ENCODE results near the gene EDEM1. TPM values are rescaled to one million over a fixed set of nuclear protein-coding genes. Genes with fewer than 3 reads are reported as not detected.

Gene EDEM1
- total RNA-seq, 1 experiment from 2014 or later: 22.4 TPM

DNA sequence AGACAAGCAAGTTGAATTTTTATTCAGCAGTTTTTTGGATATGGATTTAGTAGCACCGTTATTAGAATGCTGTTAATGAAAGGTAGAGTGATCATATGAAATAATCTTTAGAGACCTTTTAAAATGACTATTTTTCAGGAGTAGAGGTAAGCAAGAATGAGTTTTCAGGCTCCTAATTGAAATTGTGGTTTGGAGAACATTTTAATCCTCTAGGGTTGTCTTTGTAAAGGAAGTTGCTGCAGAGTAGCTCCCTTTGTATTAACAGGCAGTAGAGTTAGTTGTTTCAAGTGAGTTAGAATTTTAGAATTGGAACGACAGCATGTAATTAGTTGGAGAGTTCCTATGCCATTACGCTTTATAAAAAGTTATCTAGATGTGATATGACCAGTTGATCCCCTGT is 27.2 kb upstream of the EDEM1 start (continued):
- TF ChIP-seq CREM (CRISPR knock-in tag; IDR thresholded peaks at IDR 0.05): no peak

DNA sequence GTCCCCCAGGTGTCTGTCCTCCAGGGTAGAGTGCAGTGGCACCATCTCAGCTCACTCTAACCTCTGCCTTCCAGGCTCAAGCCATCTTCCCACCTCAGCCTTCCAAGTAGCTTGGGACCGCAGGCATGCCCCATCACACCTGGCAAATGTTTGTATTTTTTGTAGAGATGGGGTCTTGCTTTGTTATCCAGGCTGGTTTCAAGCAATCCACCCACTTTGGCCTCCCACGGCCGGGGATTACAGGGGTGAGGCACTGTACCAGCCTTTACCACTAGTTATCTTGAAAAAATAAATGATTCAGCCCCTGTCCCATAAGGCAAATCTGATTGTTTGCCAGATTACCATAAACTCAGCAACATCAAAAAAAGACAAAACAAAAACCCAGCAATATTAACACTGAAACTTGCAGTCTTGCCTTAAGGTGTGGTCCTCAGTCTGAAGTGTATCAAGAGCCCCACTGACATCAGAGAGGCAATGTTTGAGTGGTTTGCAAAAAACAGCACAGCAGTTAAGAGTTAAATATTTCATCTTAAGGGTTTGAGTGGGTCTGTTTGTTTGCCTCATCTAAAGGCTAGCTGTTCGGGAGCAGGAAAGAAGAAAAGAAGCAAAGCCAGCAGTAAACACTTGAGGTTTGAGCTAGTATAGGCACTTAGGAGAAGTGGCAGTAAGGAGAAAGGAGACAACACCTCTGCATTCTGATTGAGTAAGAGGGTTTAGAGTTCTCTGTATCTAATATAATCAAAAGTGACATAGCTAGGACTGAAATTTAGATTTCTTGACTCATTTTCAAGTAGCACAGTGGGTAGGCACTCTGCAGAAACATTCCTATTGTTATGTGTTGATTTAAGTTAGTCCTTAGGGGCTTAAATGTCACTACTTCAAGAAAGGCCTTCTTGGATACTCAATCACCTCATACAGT is 26.3 kb upstream of the EDEM1 start:
- H3K4me3 Mint-ChIP-seq: no peak overlapping the region
- DNase-seq (ENCODE audit: low spot score): no peak

GRCh38 chr3:5162102-5162501 is 25.4 kb upstream of the EDEM1 start:
- TF ChIP-seq TP53 (CRISPR knock-in tag; IDR thresholded peaks at IDR 0.05): no peak
- no peak for TF ChIP-seq ESRRA (CRISPR knock-in tag; IDR thresholded peaks at IDR 0.05; ENCODE audit: borderline replicate concordance)
- TF ChIP-seq ZBTB43 (CRISPR knock-in tag; IDR thresholded peaks at IDR 0.05): no peak
- no peak for TF ChIP-seq ATF1 (CRISPR knock-in tag; IDR thresholded peaks at IDR 0.05)
- TF ChIP-seq RELA (CRISPR knock-in tag; IDR thresholded peaks at IDR 0.05; ENCODE audit: borderline replicate concordance): no peak
- TF ChIP-seq HMGXB4 (CRISPR knock-in tag; IDR thresholded peaks at IDR 0.05): no peak
- no peak for TF ChIP-seq ZNF138 (CRISPR knock-in tag; conservative IDR thresholded peaks at IDR 0.05)
- TF ChIP-seq, protein P1, sequence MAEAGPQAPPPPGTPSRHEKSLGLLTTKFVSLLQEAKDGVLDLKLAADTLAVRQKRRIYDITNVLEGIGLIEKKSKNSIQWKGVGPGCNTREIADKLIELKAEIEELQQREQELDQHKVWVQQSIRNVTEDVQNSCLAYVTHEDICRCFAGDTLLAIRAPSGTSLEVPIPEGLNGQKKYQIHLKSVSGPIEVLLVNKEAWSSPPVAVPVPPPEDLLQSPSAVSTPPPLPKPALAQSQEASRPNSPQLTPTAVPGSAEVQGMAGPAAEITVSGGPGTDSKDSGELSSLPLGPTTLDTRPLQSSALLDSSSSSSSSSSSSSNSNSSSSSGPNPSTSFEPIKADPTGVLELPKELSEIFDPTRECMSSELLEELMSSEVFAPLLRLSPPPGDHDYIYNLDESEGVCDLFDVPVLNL (CRISPR knock-in tag; IDR thresholded peaks at IDR 0.05; ENCODE audit: borderline replicate concordance, low read depth): no peak
- TF ChIP-seq, protein P2, sequence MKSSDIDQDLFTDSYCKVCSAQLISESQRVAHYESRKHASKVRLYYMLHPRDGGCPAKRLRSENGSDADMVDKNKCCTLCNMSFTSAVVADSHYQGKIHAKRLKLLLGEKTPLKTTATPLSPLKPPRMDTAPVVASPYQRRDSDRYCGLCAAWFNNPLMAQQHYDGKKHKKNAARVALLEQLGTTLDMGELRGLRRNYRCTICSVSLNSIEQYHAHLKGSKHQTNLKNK (CRISPR knock-in tag; IDR thresholded peaks at IDR 0.05): no peak
- CTCF ChIA-PET: no interaction called here
- Mint-ChIP-seq H3K4me1 (peaks cover 62% of the 10 kb centered on the region), H3K27ac (0 out of 2 replicates have a peak overlapping the region, but pooled peaks have one; percentile 37), H3K9me3 (no peaks in the 10 kb centered on the region), H3K4me3 (no peak overlapping the region), H3K27me3 (ENCODE audit: low read depth) (no peaks in the 10 kb centered on the region), H3K36me3 (no peaks in the 10 kb centered on the region)
- POLR2A ChIA-PET: no interaction called here
- DNase-seq (ENCODE audit: low spot score) (no peak), ATAC-seq (no peak)

More for the DNA sequence above, 26.3 kb upstream of the EDEM1 start:
- CTCF ChIA-PET: interaction anchor here (1.5 kb wide), 1 partner anchor 25 kb away, joined by 4 read pairs; no protein-coding TSS in a partner anchor
- POLR2A ChIA-PET: no interaction called here
- Mint-ChIP-seq H3K27ac (peak overlapping the region; percentile 46), H3K9me3 (no peaks in the 10 kb centered on the region), H3K4me1 (peaks cover 57% of the 10 kb centered on the region), H3K27me3 (ENCODE audit: low read depth) (no peaks in the 10 kb centered on the region), H3K36me3 (no peaks in the 10 kb centered on the region)
- peak; percentile 46 for ATAC-seq
- TF ChIP-seq RORB (CRISPR knock-in tag; IDR thresholded peaks at IDR 0.05) (no peak), ELF4 (CRISPR knock-in tag; IDR thresholded peaks at IDR 0.05; ENCODE audit: low read depth) (no peak), USF1 (CRISPR knock-in tag; IDR thresholded peaks at IDR 0.05) (no peak), KAT7 (CRISPR knock-in tag; IDR thresholded peaks at IDR 0.05; ENCODE audit: borderline replicate concordance) (no peak), USF2 (CRISPR knock-in tag; IDR thresholded peaks at IDR 0.05) (no peak), NFE2L1 (CRISPR knock-in tag; IDR thresholded peaks at IDR 0.05) (no peak), STAT6 (CRISPR knock-in tag; conservative IDR thresholded peaks at IDR 0.05; ENCODE audit: low read depth) (no peak), CBFB (CRISPR knock-in tag; IDR thresholded peaks at IDR 0.05; ENCODE audit: low read depth) (no peak)

Data from WTC11 (cell line).